T-cell (primary cell): Measurements from ENCODE around the gene AGTR1. TPM values are rescaled to one million over a fixed set of nuclear protein-coding genes. Genes with fewer than 3 reads are reported as not detected.

Source experiments
- ATAC-seq, 4 experiments: fragments of 200-7000 bp in 3 of 4; fragments of 150-1000 bp in 1 of 4; cut with Tn5 transposase; replicated peaks in 1 of 4; 1 replicate in 3 of 4; 2 replicates in 1 of 4; pipeline ENCODE4 v1.10.0; 2021; ENCODE audit warnings: moderate library complexity in 3 of 4, mild to moderate bottlenecking in 2 of 4, moderate number of reproducible peaks in 1 of 4
- CTCF ChIA-PET, 2 donors: fragments of 300-600 bp; sonication (Branson Sonifier 250); formaldehyde crosslinking; loops; one replicate each; lab custom pipeline; 2022; ENCODE audit warnings: antibody characterized with exemption in 2 of 2; lab: Charles Lee
- POLR2A ChIA-PET, 2 donors: fragments of 300-600 bp; sonication (Branson Sonifier 250); formaldehyde crosslinking; loops; one replicate each; lab custom pipeline; 2022; ENCODE audit warnings: antibody characterized with exemption in 2 of 2; lab: Charles Lee
- DNase-seq, 35 experiments: peaks; one replicate each; pipeline versions ENCODE4 v3.0.0 to v3.0.0-alpha.2; 2013 to 2023
- H3K27ac ChIP-seq: one replicate; pipeline ENCODE4 v1.5.1; 2013; ENCODE audit warnings: low read length
- H3K27me3 ChIP-seq, 2 experiments: replicated peaks in 1 of 2; 1 replicate in 1 of 2; 2 replicates in 1 of 2; pipeline versions ENCODE4 v1.6.1 to v1.7.0; 2013; ENCODE audit warnings: low read length in 1 of 2, mixed read lengths in 1 of 2; ENCODE audit not compliant: control insufficient read depth in 2 of 2, insufficient read depth in 2 of 2; ENCODE audit errors: extremely low read depth in 1 of 2
- H3K36me3 ChIP-seq, 2 donors: 1 replicate in 1 of 2; 2 replicates in 1 of 2; pipeline versions ENCODE4 v1.6.1 to v1.7.0; 2013; ENCODE audit warnings: low read length in 1 of 2; ENCODE audit not compliant: control insufficient read depth in 2 of 2, insufficient read depth in 1 of 2; ENCODE audit errors: extremely low read depth in 1 of 2
- H3K4me1 ChIP-seq, 2 experiments: 1 replicate in 1 of 2; 2 replicates in 1 of 2; pipeline versions ENCODE4 v1.6.1 to v1.7.0; 2013; ENCODE audit warnings: low read length in 2 of 2, mixed read lengths in 1 of 2; ENCODE audit not compliant: insufficient read depth in 2 of 2, control insufficient read depth in 1 of 2; ENCODE audit errors: extremely low read depth in 1 of 2
- H3K4me3 ChIP-seq, 2 donors: 1 replicate in 1 of 2; 2 replicates in 1 of 2; pipeline versions ENCODE4 v1.5.1 to v1.7.0; 2013; ENCODE audit warnings: mild to moderate bottlenecking in 2 of 2, low read length in 1 of 2, moderate library complexity in 1 of 2; ENCODE audit not compliant: control insufficient read depth in 1 of 2; ENCODE audit errors: extremely low read depth in 1 of 2
- H3K9me3 ChIP-seq: 2 replicates; pipeline ENCODE4 v1.7.0; 2013
- H3K27ac Mint-ChIP-seq, 2 donors: one replicate each; pipeline ENCODE4 v1.8.0; 2020 to 2021; ENCODE audit warnings: mild to moderate bottlenecking in 2 of 2, mixed read lengths in 2 of 2
- H3K27me3 Mint-ChIP-seq, 2 donors: one replicate each; pipeline ENCODE4 v1.8.0; 2021 to 2022; ENCODE audit warnings: mixed read lengths in 2 of 2
- H3K36me3 Mint-ChIP-seq: one replicate; pipeline ENCODE4 v1.8.0; 2021; ENCODE audit warnings: mixed read lengths
- H3K4me1 Mint-ChIP-seq, 3 donors: one replicate each; pipeline ENCODE4 v1.8.0; 2020 to 2022; ENCODE audit warnings: mixed read lengths in 3 of 3, mild to moderate bottlenecking in 1 of 3
- H3K4me3 Mint-ChIP-seq, 3 donors: one replicate each; pipeline ENCODE4 v1.8.0; 2020 to 2022; ENCODE audit warnings: mild to moderate bottlenecking in 3 of 3, mixed read lengths in 3 of 3, moderate library complexity in 3 of 3
- H3K9me3 Mint-ChIP-seq, 3 donors: one replicate each; pipeline ENCODE4 v1.8.0; 2020 to 2022; ENCODE audit warnings: mixed read lengths in 3 of 3
- WGBS: methylation state at CpG from one replicate; pipeline ENCODE4 v1.1.5; 2013; ENCODE audit warnings: missing lambda C conversion rate; ENCODE audit not compliant: insufficient coverage; 5-methylcytosine and 5-hydroxymethylcytosine counted together
- total RNA-seq, 35 experiments: library from RNA in 6 of 35; stranded (reverse) in 6 of 35; fragments of 120-200 nt in 1 of 35; gene quantifications; one replicate each; pipeline versions ENCODE4 v1.2.1 to v1.2.4 and lab custom pipeline; 2013 to 2026

Gene AGTR1
- total RNA-seq, 5 donors from 2014 or later (not counting 1 experiment from before 2014, with no cell fraction given): not detected

GRCh38 chr3:148680289-148680688, 17.4 kb upstream of the AGTR1 start:
- Mint-ChIP-seq H3K27ac (no peak overlapping the region), H3K36me3 (no peaks in the 10 kb centered on the region), H3K27me3 (no peaks in the 10 kb centered on the region), H3K4me1 (no peaks in the 10 kb centered on the region), H3K9me3 (peaks cover 0 to 7% (median 2%) of the 10 kb centered on the region in 3 donors), H3K4me3 (no peak overlapping the region)
- Histone ChIP-seq H3K27me3 (no peaks in the 10 kb centered on the region), H3K9me3 (no peaks in the 10 kb centered on the region), H3K27ac (no peak overlapping the region), H3K4me3 (no peak overlapping the region), H3K36me3 (no peaks in the 10 kb centered on the region), H3K4me1 (no peaks in the 10 kb centered on the region)
- DNase-seq (no peak), ATAC-seq (no peak)
- ChIA-PET CTCF (no interaction called here), POLR2A (no interaction called here)

- ATAC-seq (no peak), DNase-seq (no peak)
- ChIA-PET POLR2A (no interaction called here), CTCF (interaction anchor here in 1 of 2 donors (0.6 kb wide), 1 partner anchor 98 kb away, joined by 3 read pairs; no protein-coding TSS in a partner anchor)
- H3K9me3 Mint-ChIP-seq: peaks cover 0 to 7% (median 2%) of the 10 kb centered on the region in 3 donors
- no peak overlapping the region for H3K27ac Mint-ChIP-seq
- H3K36me3 Mint-ChIP-seq: no peaks in the 10 kb centered on the region
- Histone ChIP-seq H3K36me3 (no peaks in the 10 kb centered on the region), H3K4me3 (no peak overlapping the region), H3K27ac (no peak overlapping the region), H3K9me3 (no peaks in the 10 kb centered on the region), H3K4me1 (no peaks in the 10 kb centered on the region), H3K27me3 (no peaks in the 10 kb centered on the region)
- no peaks in the 10 kb centered on the region for H3K27me3 Mint-ChIP-seq
- no peaks in the 10 kb centered on the region for H3K4me1 Mint-ChIP-seq
- H3K4me3 Mint-ChIP-seq: no peak overlapping the region
- 50% methylated on average over 1 of the region's 1 CpG for WGBS
Measured at GRCh38 chr3:148681080-148681479, 16.6 kb upstream of the AGTR1 start.

- ChIA-PET POLR2A (no interaction called here), CTCF (no interaction called here)
- Mint-ChIP-seq H3K27ac (no peak overlapping the region), H3K27me3 (no peaks in the 10 kb centered on the region), H3K36me3 (no peaks in the 10 kb centered on the region), H3K4me1 (no peaks in the 10 kb centered on the region), H3K4me3 (no peak overlapping the region), H3K9me3 (peaks cover 2 to 3% (median 3%) of the 10 kb centered on the region in 3 donors)
- Histone ChIP-seq H3K9me3 (no peaks in the 10 kb centered on the region), H3K4me1 (no peaks in the 10 kb centered on the region), H3K36me3 (no peaks in the 10 kb centered on the region), H3K27ac (no peak overlapping the region), H3K27me3 (no peaks in the 10 kb centered on the region), H3K4me3 (no peak overlapping the region)
- ATAC-seq: no peak
- no peak for DNase-seq
- 85% methylated on average over 2 of the region's 3 CpGs for WGBS
Measured at GRCh38 chr3:148682997-148683396, 14.7 kb upstream of the AGTR1 start.

GRCh38 chr3:148694116-148694515, 3.6 kb upstream of the AGTR1 start:
- H3K4me3 Mint-ChIP-seq: no peak overlapping the region
- no peak for ATAC-seq
- Histone ChIP-seq H3K27ac (no peak overlapping the region), H3K27me3 (peaks cover 0 to 13% of the 10 kb centered on the region in 2 experiments), H3K4me3 (no peak overlapping the region), H3K4me1 (no peaks in the 10 kb centered on the region), H3K36me3 (no peaks in the 10 kb centered on the region), H3K9me3 (no peaks in the 10 kb centered on the region)
- no peaks in the 10 kb centered on the region for H3K36me3 Mint-ChIP-seq
- CTCF ChIA-PET: no interaction called here
- POLR2A ChIA-PET: no interaction called here
- H3K27me3 Mint-ChIP-seq: peaks cover 12 to 18% of the 10 kb centered on the region in 2 donors
- H3K9me3 Mint-ChIP-seq: peaks cover 2 to 7% (median 4%) of the 10 kb centered on the region in 3 donors
- no peak overlapping the region for H3K27ac Mint-ChIP-seq
- no peak for DNase-seq
- no peaks in the 10 kb centered on the region for H3K4me1 Mint-ChIP-seq
- no CpG with 5 or more reads among the region's 1 CpG for WGBS

GRCh38 chr3:148698190-148698810, 597 bp downstream of the AGTR1 start:
- ChIA-PET POLR2A (no interaction called here), CTCF (no interaction called here)
- WGBS: 36% methylated on average over 4 of the region's 17 CpGs
- peaks cover 2 to 5% (median 4%) of the 10 kb centered on the region in 3 donors for H3K9me3 Mint-ChIP-seq
- Histone ChIP-seq H3K27me3 (peaks cover 0 to 13% of the 10 kb centered on the region in 2 experiments), H3K4me1 (no peaks in the 10 kb centered on the region), H3K27ac (no peak overlapping the region), H3K36me3 (no peaks in the 10 kb centered on the region), H3K9me3 (no peaks in the 10 kb centered on the region), H3K4me3 (peak overlapping the region in 1 of 2 donors; percentile 38)
- H3K36me3 Mint-ChIP-seq: no peaks in the 10 kb centered on the region
- H3K27me3 Mint-ChIP-seq: peaks cover 21 to 27% of the 10 kb centered on the region in 2 donors
- H3K4me1 Mint-ChIP-seq: no peaks in the 10 kb centered on the region
- ATAC-seq (no peak), DNase-seq (no peak)
- H3K27ac Mint-ChIP-seq: no peak overlapping the region
- H3K4me3 Mint-ChIP-seq: no peak overlapping the region

- H3K27ac Mint-ChIP-seq: no peak overlapping the region
- DNase-seq: no peak
- no peak overlapping the region for H3K4me3 Mint-ChIP-seq
- Histone ChIP-seq H3K9me3 (no peaks in the 10 kb centered on the region), H3K27ac (no peak overlapping the region), H3K27me3 (no peaks in the 10 kb centered on the region), H3K4me1 (no peaks in the 10 kb centered on the region), H3K4me3 (no peak overlapping the region), H3K36me3 (no peaks in the 10 kb centered on the region)
- no peaks in the 10 kb centered on the region for H3K36me3 Mint-ChIP-seq
- CTCF ChIA-PET: no interaction called here
- no peak for ATAC-seq
- POLR2A ChIA-PET: no interaction called here
- H3K27me3 Mint-ChIP-seq: no peaks in the 10 kb centered on the region
- H3K9me3 Mint-ChIP-seq: no peaks in the 10 kb centered on the region
- no peaks in the 10 kb centered on the region for H3K4me1 Mint-ChIP-seq
Measured at GRCh38 chr3:148705314-148705713, 7.6 kb downstream of the AGTR1 start.
